GM21367 (cell line): ENCODE measurements around the gene PAQR8.

Experiments
- ATAC-seq: cut with Tn5 transposase; IDR thresholded peaks from one replicate; pipeline ENCODE4 v1.9.1; 2021; ENCODE audit not compliant: unreplicated experiment

Gene PAQR8

DNA sequence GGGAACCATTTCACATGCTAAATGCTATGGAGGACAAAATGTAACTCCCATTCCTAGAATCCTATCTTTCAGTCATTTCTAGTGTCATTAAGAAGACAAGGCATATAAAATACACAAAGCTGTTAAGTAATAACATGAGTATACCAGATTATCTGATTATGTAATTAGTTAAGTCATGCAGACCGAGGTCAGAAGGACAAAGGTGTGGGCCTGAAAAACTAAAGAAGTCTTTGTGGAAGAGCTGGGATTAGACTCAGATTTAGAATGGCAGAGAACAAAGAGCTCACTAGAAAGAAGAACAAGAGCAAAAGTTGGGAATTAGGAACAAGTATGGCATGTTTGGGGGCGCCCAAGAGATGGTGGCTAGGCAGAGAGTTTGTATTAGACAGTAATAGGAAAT is 95.1 kb downstream of the PAQR8 start:
- ATAC-seq = no peak
